Measurements from ENCODE around the gene USH1G. TPM values are rescaled to one million over a fixed set of nuclear protein-coding genes. Genes with fewer than 3 reads are reported as not detected.
A peak's percentile ranks its signal among the peaks of the same experiment; 100 is the strongest.

USH1G gene
- total and polyA plus RNA-seq, 2 experiments from 2014 or later: 0.65 to 1.6 TPM

DNA sequence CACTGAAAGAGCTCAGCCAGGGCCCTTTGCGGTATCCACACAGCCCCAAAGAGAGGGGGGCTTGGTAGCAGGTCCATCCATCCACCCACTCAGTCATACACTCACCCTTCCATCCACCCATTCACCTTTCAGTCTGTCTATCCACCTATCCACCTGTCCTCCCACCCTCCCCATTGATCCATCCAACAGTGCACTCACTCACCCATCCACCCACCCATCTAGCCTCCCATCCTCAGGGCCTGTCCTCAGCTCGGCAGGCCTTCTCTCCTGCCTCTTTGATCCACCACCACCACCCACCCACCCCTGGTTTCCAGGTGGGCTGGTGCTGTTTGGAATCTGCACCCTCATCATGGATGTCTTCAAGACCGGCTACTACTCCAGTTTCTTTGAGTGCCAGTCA lies 2.2 kb upstream of the USH1G start:
- Histone ChIP-seq H3K79me2 (no peaks in the 10 kb centered on the region), H3K9me3 (ENCODE audit: low read depth) (no peaks in the 10 kb centered on the region), H2AFZ (no peak overlapping the region), H4K20me1 (ENCODE audit: insufficient read depth, poor library complexity, severe bottlenecking) (no peaks in the 10 kb centered on the region), H3K9me2 (replicated peaks; ENCODE audit: insufficient read depth) (no peaks in the 10 kb centered on the region), H3K4me2 (no peak overlapping the region), H3K27ac (no peak overlapping the region), H3K4me1 (ENCODE audit: insufficient read depth) (peaks cover 20% of the 10 kb centered on the region), H3K4me3 (no peak overlapping the region), H3K36me3 (replicated peaks; ENCODE audit: insufficient read depth, low read depth) (no peaks in the 10 kb centered on the region), H3K27me3 (peaks cover 60% of the 10 kb centered on the region)
- no peak for TF ChIP-seq EZH2 (IDR thresholded peaks at IDR 0.05; ENCODE audit: borderline replicate concordance)
- TF ChIP-seq, protein P1, sequence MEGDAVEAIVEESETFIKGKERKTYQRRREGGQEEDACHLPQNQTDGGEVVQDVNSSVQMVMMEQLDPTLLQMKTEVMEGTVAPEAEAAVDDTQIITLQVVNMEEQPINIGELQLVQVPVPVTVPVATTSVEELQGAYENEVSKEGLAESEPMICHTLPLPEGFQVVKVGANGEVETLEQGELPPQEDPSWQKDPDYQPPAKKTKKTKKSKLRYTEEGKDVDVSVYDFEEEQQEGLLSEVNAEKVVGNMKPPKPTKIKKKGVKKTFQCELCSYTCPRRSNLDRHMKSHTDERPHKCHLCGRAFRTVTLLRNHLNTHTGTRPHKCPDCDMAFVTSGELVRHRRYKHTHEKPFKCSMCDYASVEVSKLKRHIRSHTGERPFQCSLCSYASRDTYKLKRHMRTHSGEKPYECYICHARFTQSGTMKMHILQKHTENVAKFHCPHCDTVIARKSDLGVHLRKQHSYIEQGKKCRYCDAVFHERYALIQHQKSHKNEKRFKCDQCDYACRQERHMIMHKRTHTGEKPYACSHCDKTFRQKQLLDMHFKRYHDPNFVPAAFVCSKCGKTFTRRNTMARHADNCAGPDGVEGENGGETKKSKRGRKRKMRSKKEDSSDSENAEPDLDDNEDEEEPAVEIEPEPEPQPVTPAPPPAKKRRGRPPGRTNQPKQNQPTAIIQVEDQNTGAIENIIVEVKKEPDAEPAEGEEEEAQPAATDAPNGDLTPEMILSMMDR (IDR thresholded peaks at IDR 0.05; ENCODE audit: poor library complexity): no peak
- TF ChIP-seq EZH2phosphoT487 (IDR thresholded peaks at IDR 0.05; ENCODE audit: low read depth, severe bottlenecking, unreplicated experiment): no peak
- peak; percentile 1 for DNase-seq (ENCODE audit: low spot score)
- 85% methylated on average over 3 of the region's 3 CpGs for WGBS (ENCODE audit: low lambda C conversion rate, missing lambda C conversion rate)

DNA sequence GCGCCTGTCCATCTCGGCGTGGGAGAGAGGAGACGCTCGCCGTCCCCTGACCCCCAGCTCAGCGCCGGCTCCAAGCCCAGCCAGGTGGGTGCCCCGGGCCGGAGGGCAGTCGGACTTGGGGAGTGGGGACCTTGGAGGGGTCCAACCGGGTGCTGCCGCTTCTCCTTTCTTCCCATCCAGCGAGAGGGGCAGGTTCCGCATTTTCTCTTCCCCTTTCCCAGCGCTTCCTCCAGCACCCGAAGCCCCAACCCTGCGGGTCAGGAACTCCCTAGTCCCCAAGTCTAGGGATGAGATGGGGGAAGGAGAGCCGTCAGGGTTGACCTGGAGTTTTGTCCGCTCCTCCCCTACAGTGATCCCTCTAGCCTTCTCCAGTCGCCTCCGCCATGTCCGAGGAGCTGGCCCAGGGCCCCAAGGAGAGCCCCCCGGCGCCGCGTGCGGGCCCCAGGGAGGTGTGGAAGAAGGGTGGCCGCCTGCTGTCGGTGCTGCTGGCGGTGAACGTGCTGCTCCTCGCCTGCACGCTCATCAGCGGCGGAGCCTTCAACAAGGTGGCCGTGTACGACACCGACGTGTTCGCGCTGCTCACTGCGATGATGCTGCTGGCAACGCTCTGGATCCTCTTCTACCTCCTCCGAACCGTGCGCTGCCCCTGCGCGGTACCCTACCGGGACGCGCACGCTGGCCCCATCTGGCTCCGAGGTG lies 1.3 kb upstream of the USH1G start, which contains the start of gene OTOP2:
Gene OTOP2, plus strand, starts transcription at position 24 of the 699 bp plus-strand sequence. Its CDS starts 360 bp downstream, at position 384.
- Histone ChIP-seq H2AFZ (peak within 1 kb of the TSS; percentile 74), H3K27ac (no peak within 1 kb of the TSS), H4K20me1 (ENCODE audit: insufficient read depth, poor library complexity, severe bottlenecking) (no peaks in the 10 kb centered on the region), H3K4me2 (peak within 1 kb of the TSS; percentile 100), H3K9me2 (replicated peaks; ENCODE audit: insufficient read depth) (no peaks in the 10 kb centered on the region), H3K79me2 (no peaks in the 10 kb centered on the region), H3K36me3 (replicated peaks; ENCODE audit: insufficient read depth, low read depth) (no peaks in the 10 kb centered on the region), H3K27me3 (peaks cover 60% of the 10 kb centered on the region), H3K4me1 (ENCODE audit: insufficient read depth) (peaks cover 20% of the 10 kb centered on the region), H3K9me3 (ENCODE audit: low read depth) (no peaks in the 10 kb centered on the region), H3K4me3 (peak within 1 kb of the TSS; percentile 52)
- TF ChIP-seq EZH2phosphoT487 (IDR thresholded peaks at IDR 0.05; ENCODE audit: low read depth, severe bottlenecking, unreplicated experiment) (no peak), EZH2 (IDR thresholded peaks at IDR 0.05; ENCODE audit: borderline replicate concordance) (peak; percentile 27)
- WGBS (ENCODE audit: low lambda C conversion rate, missing lambda C conversion rate): 11% methylated on average over 47 of the region's 54 CpGs
- DNase-seq (ENCODE audit: low spot score): peak; percentile 16

DNA sequence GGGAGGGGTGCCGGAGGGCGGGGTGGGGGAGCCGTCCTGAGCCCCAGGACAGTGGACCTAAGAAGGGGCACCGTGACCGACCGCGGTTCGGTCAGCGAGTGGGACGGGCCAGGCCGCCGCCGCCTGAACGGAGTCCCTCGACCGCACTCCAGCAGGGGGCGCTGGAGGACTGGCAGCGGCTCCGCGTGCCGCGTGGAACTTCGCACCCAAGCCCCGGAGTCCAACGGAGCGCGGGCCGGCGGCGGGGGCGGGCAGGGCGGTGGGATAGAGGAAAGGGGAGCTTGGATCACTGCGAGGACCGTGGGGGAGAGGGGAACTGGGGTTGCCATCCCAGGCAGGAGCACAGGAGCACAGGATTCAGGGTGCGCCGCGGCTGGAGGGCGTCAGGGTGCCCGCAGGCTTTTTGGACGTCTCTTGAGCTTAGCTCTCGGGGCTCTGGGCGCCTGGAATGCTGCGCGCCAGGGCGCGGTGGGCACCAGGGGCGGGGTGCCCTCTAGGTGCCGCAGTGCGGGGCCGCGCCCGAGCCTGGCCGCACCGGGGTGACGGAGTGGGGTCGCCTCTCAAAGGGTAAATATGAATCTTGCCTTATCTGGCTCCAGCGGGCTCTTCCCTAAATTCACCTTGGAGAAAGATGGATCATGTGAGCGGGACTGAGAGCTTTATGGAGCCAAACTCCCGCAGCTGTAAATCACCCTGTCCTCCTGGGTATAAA lies 639 bp upstream of the USH1G start:
- H2AFZ ChIP-seq: peak overlapping the region; percentile 74

More for the DNA sequence above, 639 bp upstream of the USH1G start:
- H3K36me3 ChIP-seq (replicated peaks; ENCODE audit: insufficient read depth, low read depth): no peaks in the 10 kb centered on the region
- no peaks in the 10 kb centered on the region for H3K9me2 ChIP-seq (replicated peaks; ENCODE audit: insufficient read depth)
- DNase-seq (ENCODE audit: low spot score): peak; percentile 81
- H3K4me1 ChIP-seq (ENCODE audit: insufficient read depth): peaks cover 20% of the 10 kb centered on the region
- H3K4me2 ChIP-seq: peak overlapping the region; percentile 100
- H3K4me3 ChIP-seq: peak overlapping the region; percentile 52
- H3K79me2 ChIP-seq: no peaks in the 10 kb centered on the region
- no peaks in the 10 kb centered on the region for H3K9me3 ChIP-seq (ENCODE audit: low read depth)
- peaks cover 56% of the 10 kb centered on the region for H3K27me3 ChIP-seq
- H4K20me1 ChIP-seq (ENCODE audit: insufficient read depth, poor library complexity, severe bottlenecking): no peaks in the 10 kb centered on the region
- TF ChIP-seq, protein P1 (IDR thresholded peaks at IDR 0.05; ENCODE audit: poor library complexity): peak; percentile 90
- TF ChIP-seq EZH2phosphoT487 (IDR thresholded peaks at IDR 0.05; ENCODE audit: low read depth, severe bottlenecking, unreplicated experiment) (peak; percentile 30), EZH2 (IDR thresholded peaks at IDR 0.05; ENCODE audit: borderline replicate concordance) (no peak)
- 12% methylated on average over 22 of the region's 59 CpGs for WGBS (ENCODE audit: low lambda C conversion rate, missing lambda C conversion rate)
- no peak overlapping the region for H3K27ac ChIP-seq

Measured in hepatocyte (in vitro differentiated cells).